Stomach (tissue), 4 donors: ENCODE data around the gene FANCC.

ENCODE experiments used
- CTCF ChIP-seq, 7 experiments: fragments of 450-650 bp in 4 of 7; fragments of 200-600 bp in 3 of 7; sonication (generic) in 3 of 7; IDR thresholded peaks; one replicate each; pipeline ENCODE4 v1.5.1; 2016 to 2019; ENCODE audit warnings: antibody characterized with exemption in 7 of 7, control low read depth in 2 of 7, mild to moderate bottlenecking in 1 of 7
- EP300 ChIP-seq: sonication (generic); formaldehyde crosslinking; IDR thresholded peaks from one replicate; pipeline ENCODE4 v1.6.1; 2017; ENCODE audit warnings: antibody characterized with exemption
- POLR2A ChIP-seq, 4 donors: fragments of 450-650 bp; IDR thresholded peaks; one replicate each; pipeline ENCODE4 v1.6.1; 2016; ENCODE audit warnings: antibody characterized with exemption in 4 of 4, control low read depth in 2 of 4, mild to moderate bottlenecking in 1 of 4, moderate library complexity in 1 of 4
- POLR2AphosphoS5 ChIP-seq, 3 donors: sonication (generic); formaldehyde crosslinking; IDR thresholded peaks; one replicate each; pipeline ENCODE4 v1.6.1; 2016; ENCODE audit warnings: antibody characterized with exemption in 3 of 3

- no peak for TF ChIP-seq POLR2AphosphoS5 (IDR thresholded peaks at IDR 0.05)
- no peak for TF ChIP-seq CTCF (IDR thresholded peaks at IDR 0.05)
- no peak for TF ChIP-seq POLR2A (IDR thresholded peaks at IDR 0.05)
- TF ChIP-seq EP300 = no peak
Measured at GRCh38 chr9:95058795-95059386, 258.6 kb downstream of the FANCC start.
